Stimulated activated CD4-positive, alpha-beta T cell treated with anti-CD3 and anti-CD28 coated beads, Interleukin-2, amount 100 ng/mL, for 24 hours (primary cell): Measurements from ENCODE around the gene CAGE1.
"Not testable (repeated sequence)": the region's sequence is repeated elsewhere in the genome, so short reads cannot be mapped to it uniquely, and the experiment has no call there.

Experiments
- DNase-seq, 2 donors: peaks; one replicate each; pipeline ENCODE4 v3.0.0-alpha.2; 2020

Gene CAGE1

GRCh38 chr6:7406743-7407142 lies 17.2 kb upstream of the CAGE1 start:
- DNase-seq = no peak

GRCh38 chr6:7404546-7404945 lies 15.0 kb upstream of the CAGE1 start:
- no peak for DNase-seq

DNA sequence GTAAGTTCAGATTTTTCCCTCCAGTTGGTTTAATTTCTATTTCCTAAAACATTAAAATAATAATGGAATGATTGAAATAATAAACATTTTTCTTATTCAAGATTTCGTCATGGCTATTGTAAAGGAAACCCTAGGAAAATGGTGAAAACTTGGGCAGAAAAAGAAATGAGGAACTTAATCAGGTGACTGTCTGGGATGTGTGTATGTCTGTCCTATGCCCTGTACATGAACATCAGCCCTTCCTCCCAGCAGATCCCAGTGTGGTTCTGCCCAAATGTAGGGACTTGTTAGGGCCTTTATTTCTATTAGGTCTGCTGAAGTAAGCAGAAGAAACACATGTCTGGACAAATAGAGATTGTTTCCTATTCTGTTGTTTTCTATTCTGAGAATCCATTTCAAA lies 13.2 kb upstream of the CAGE1 start:
- no peak for DNase-seq

- DNase-seq = no peak
These were observed 11.5 kb upstream of the CAGE1 start for GRCh38 chr6:7401075-7401474.

- DNase-seq = no peak
These were observed 2.9 kb upstream of the CAGE1 start for GRCh38 chr6:7392402-7392801.

DNA sequence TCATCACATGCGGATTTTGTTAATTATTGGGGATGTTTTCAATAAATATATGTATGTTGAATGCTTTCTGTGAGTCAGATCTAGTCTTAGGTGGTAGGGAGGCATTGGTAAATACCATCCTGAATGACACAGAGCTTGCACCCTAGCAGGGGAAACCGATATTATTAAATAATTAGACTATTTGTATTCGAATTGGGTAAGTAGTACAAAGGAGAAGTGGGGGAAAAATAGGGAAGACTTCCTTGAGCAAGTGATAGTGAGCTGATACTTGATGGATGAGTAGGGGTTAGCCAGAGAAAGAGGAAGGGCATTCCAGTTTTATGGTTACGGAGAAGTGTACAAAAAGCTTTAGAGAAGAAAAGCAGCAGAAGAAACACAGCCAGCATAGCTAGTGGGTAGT lies 1.6 kb upstream of the CAGE1 start:
- no peak for DNase-seq

GRCh38 chr6:7390226-7390878 lies 810 bp upstream of the CAGE1 start:
- DNase-seq = peak in 1 of 2 donors; percentile 3

- DNase-seq = no peak
These were observed 436 bp downstream of the CAGE1 start for GRCh38 chr6:7389162-7389450.

DNA sequence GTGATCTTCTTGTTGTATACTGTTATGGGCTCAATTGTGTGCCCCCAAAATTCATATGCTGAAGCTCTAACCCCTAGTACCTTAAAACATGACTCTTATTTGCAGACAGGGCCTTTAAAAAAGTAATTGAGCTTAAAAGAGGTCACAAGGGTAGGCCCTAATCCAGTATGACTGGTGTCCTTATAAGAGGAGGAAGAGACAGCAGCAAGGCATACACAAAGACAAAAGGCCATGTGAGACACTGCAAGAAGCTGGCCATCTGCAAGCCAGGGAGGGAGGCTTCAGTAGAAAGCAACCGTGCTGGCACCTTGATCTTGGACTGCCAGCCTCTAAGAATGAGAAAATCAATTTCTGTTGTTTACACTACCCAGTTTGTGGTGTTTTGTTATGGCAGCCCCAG lies 8.4 kb downstream of the CAGE1 start:
- no peak for DNase-seq

- DNase-seq = no peak
These were observed 10.8 kb downstream of the CAGE1 start for GRCh38 chr6:7378740-7379139.

DNA sequence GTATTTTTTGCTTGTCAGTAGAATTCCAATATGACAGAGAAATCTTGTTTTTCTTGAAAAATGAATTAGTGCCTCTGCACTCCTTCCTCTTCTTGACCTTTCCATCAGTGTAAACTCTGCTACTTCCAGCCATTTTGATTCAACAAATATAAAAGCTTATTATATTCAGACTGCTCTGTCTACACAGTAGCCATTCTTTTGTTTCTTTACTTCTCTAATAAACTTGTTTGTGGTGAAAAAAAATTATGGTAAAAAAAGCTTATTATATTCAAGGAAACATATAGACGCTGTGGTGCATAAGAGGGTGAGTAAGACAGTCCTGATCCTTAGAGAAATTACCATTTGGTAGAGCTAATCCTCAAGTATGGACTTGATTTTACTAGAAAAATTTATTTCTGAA lies 11.6 kb downstream of the CAGE1 start:
- DNase-seq = no peak

DNA sequence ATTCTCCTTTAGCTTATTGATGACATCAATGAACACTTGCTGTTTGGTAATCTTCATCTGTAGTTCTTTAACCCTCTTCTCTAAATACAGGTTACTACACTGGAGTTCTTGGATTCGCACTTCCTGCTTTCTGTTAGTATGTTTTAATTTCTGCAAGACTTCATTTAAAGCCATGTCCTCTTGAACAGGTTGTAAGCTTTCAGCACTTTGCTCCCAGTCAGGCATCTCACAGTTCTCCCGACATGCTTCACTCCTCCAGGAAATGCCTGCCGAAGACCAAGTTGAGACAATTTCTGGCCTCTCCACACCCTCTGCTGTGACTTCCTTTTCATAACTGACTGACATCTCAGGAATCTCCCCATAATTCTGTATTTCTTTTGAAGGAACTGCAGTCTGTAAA lies 15.8 kb downstream of the CAGE1 start:
- no peak for DNase-seq

DNA sequence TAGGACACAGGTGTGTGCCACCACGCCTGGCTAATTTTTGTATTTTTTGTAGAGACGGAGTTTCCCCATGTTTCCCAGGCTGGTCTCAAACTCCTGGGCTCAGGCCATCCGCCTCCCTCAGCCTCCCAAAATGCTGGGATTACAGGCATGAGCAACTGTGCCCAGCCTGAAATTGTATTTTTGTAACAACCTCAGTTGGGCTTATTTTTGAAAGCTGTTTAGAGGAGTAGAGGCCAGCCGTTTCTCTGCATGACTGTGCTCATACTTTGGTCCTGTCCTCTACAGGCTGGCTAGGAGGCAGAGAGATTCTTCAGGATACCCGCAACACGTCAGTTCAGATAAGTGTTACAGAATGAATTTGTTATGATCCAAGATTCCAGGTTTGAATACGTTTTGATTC lies 22.1 kb downstream of the CAGE1 start:
- DNase-seq = no peak

DNA sequence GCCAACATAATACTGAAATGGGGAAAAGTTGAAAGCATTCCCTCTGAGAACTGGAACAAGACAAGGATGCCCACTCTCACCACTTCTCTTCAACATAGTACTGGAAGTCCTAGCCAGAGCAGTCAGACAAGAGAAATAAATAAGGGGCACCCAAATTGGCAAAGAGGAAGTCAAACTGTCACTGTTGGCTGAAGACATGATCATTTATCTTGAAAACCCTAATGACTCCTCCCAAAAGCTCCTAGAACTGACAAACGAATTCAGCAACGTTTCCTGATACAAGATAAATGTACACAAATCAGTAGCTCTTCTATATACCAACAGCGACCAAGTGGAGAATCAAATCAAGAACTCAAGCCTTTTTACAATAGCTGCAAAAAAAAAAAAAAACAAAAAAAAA lies 37.6 kb downstream of the CAGE1 start:
- not testable (repeated sequence) for DNase-seq

- not testable (repeated sequence) for DNase-seq
These were observed 39.0 kb downstream of the CAGE1 start for GRCh38 chr6:7350591-7350990.

DNA sequence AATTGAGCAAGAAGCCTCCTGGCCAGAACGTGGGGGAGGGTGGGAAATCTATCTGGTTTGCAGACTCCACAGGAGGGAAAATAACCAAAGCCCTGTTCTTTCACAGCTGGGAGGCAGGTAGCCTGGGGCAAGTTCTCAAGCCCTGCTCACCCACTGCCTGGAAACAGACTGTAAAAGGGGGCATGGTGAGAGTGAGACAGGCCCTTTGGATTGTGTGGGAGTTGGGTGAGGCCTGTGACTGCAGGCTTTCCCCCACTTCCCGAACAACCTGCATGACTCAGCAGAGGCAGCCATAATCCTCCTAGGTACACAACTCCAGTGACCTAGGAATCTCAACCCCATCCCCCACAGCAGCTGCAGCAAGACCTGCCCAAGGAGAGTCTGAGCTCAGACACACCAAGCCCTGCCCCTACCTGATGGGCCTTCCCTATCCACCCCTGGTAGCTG lies 42.0 kb downstream of the CAGE1 start:
- not testable (repeated sequence) for DNase-seq

DNA sequence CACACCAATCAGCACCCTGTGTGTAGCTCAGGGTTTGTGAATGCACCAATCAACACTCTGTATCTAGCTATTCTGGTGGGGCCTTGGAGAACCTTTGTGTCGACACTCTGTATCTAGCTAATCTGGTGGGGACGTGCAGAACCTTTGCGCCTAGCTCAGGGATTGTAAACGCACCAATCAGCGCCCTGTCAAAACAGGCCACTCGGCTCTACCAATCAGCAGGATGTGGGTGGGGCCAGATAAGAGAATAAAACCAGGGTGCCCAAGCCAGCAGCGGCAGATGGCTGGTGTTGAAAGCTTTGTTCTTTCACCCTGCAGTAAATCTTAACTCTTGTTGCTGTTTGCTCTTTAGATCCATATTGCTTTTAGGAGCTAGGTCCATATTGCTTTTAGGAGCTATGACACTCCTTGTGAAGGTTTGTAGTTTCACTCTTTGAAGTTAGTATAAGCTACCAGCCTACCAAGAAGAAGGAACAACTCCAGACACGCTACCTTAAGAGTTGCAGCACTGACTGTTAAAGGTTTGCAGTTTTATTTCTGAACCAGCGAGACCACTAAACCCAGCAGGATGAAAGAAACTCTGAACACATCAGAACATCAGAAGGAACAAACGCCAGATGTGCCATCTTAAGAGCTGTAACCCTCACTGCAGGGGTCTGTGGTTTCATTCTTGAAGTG lies 44.6 kb downstream of the CAGE1 start:
- not testable (repeated sequence) for DNase-seq

- no peak for DNase-seq
These were observed 45.7 kb downstream of the CAGE1 start for GRCh38 chr6:7343546-7344475.

- DNase-seq = no peak
These were observed 47.4 kb downstream of the CAGE1 start for GRCh38 chr6:7341989-7342742.

DNA sequence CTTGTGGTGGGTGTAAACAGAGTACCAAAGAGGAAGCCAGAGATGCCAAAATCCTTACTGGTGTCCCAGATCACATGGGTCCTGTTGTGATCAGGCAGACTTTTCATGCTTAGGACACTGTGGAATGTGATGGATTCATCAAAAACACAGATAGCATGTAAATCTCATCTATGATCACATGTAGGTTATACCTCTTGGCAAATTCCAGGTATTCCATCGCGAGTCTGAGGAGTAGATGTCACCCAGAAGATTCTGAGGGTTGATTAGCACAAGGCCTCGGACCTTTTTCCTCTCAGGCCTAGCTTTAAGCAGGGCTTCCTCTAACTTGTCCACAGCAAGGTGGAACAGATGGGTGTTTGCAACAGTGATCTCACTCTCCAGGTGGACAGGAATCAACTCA lies 48.3 kb downstream of the CAGE1 start:
- DNase-seq = no peak

GRCh38 chr6:7339007-7339732 lies 50.4 kb downstream of the CAGE1 start:
- not testable (repeated sequence) for DNase-seq

DNA sequence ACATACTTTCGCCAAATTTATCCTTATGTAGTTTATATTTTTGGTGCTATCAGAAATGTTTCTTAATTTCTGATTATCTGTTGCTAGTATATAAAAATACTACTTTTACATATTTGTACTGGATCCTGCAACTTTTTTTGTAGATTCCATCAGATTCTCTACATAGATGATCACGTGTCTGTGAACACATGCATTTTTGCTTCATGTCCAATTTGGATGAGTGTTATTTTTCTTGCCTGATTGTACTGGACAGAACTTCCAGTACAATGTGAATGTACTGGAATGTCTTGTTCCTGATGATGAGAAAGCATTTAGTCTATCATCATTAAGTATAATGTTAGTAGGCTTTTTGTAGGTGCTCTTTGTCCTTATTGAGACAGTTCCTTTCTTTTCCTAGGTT lies 51.5 kb downstream of the CAGE1 start:
- DNase-seq = no peak
